Inflammatory macrophage treated with lipopolysaccharide for 4 hours (primary cell): ENCODE data around the gene TUBGCP3.
"Not testable (repeated sequence)": the region's sequence is repeated elsewhere in the genome, so short reads cannot be mapped to it uniquely, and the experiment has no call there.

Source experiments
- DNase-seq: peaks from one replicate; pipeline ENCODE4 v3.0.0-alpha.2; 2020

The TUBGCP3 gene

GRCh38 chr13:112574834-112575613, 12.9 kb downstream of the TUBGCP3 start:
- DNase-seq, result peak; percentile 42

DNA sequence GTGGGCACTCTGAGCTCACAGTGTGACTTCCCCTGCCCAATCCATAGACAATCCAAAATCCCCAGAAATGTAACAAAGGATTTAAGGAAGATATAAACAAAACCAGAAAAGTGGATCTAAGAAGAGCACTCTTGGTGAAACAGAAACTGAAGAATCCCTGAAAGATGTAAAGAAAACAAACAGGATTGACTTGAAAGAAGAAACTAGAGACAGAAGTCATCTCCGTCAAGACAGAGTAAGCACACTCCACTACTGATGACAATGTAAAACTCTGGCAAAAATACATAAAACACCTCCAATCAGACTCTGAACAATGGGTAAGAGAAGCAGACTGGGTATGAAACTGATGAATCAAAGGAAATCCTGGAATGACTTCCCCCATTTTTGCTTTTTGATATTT, 13.5 kb downstream of the TUBGCP3 start:
- DNase-seq, result peak; percentile 27

DNA sequence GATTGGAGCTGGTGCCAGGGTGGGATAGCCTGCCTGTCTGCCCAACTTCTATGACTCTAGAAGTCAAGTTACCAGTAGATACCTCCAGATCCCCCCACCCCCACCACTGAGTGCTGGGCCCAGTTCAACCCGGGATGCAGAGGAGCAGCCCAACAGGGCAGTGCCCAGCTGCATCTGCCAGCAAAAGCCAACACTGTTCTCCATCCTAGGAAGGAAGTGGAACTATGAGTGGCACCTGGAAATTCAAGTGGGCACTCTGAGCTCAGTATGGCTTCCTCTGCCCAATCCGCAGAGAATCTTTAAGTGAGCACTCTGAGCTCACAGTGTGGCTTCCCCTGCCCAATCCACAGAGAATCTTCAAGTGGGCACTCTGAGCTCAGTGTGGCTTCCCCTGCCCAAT, 14.2 kb downstream of the TUBGCP3 start:
- DNase-seq, result no peak

- DNase-seq, result no peak
Measured at GRCh38 chr13:112572366-112572765, 15.6 kb downstream of the TUBGCP3 start.

DNA sequence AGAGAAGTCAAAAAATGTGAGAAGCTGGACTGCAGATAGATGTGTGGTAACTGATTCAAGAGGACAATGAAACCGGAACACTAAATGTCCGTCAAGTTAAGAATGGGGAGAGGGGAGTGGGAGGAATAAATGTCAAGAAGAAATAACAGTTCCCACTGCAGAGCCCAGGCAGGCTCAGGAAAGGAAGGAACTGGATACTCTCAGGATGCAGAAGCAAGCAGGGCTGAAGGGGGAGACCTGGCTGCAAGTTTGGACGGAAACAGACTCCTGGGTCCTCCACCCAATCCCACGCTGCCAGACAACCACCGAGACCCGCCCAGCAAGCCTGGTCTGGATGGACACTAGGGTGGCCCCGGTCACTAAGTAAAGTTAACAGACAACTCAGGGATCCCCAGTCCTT, 18.1 kb downstream of the TUBGCP3 start:
- DNase-seq, result no peak

- no peak for DNase-seq
Measured at GRCh38 chr13:112567161-112567862, 20.6 kb downstream of the TUBGCP3 start.

DNA sequence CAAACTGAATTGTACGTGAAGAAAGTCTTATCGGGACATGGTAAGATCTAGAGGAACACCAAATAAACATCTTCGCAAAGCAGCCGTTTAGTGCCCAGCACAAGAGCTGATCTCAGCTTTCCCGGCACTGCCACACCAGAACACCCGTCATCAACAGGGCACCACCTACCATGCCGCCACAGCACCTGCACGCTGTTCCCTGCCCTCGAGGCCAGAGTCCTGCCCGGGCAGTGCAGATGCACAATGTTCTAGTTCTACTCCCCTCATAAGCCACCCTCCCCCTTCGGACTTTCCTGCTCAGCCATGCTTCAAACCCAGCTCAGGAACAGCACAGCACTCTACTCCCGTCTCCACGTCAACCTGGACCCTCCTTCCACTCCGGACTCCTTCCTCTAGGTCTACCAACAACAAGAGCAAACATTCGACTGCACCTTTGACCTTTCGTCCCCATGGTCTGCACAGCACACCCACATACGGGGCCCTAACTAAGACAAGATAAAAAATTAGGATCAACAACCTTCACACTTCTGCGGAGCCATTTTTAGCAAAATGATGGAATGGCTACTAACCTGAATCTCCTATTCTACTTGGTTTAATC, 25.1 kb downstream of the TUBGCP3 start:
- DNase-seq, result no peak

DNA sequence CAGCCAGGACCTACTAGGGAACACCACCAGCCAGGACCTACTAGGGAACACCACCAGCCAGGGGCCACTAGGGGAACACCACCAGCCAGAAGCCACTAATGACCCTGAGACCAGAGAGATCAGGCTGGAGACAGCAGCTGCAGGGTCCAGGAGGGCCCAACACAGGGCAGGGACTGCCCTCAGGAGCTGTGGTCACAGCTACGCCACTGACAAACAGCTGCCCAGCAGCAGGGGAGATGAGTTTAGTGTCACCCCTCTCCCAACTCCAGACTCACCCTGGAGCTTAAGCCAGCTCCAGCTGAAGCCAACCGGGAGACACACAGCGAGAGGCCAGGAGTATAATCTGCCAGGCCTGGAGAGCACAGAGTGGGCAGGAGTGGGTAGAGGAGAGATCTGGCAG, 25.7 kb downstream of the TUBGCP3 start:
- no peak for DNase-seq

GRCh38 chr13:112561478-112561877, 26.5 kb downstream of the TUBGCP3 start:
- DNase-seq, result no peak

DNA sequence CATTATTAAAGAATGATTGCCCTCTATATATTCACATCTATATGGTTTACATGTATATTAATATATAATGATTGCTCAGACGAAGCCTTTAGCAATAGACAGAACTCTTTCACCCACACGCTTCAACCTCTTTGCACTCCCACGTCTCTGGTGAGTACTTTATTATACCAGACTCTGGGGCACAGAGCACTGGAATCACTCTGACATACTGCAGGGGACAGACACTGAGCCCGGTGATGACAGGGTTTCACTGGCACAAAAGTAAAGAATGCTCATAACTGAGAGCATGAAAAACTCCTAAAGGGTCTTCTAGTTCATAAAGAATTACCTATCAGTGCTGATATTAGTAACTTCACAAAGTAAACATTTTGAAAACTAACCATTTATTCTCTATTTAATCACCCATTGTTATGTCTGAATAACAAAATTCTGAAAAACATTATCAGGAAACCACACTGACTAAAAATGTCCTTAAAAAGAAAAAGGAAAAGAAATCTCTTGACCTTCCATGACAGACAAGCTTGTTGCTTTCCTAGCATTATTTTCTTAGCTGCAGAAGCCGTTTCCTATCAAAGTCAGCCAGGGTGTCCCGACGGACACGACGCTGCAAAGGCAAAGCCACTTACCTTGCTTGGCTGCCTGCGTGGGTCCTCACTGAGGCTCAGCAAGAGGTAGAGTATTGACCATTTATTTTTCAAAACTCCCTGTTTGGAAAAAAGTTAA, 29.1 kb downstream of the TUBGCP3 start:
- DNase-seq, result no peak

DNA sequence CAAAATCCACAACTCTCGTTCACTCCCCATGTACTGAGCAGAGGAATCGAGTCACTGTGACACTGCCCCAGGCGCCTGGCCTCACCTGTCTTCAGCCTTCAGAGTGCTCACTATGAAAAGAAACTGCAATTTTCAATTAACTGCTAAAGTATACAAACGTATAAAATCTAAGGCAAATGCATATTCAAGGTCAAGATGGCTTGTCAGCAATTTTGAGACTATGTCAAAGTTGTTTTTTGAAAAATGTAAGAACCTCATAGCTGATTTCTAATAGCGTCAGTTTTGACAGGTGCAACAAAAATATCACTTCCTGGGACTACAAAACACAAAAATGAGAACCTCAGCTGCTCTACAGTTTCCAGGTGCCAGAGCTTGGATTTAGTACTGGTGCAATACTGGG, 31.4 kb downstream of the TUBGCP3 start:
- DNase-seq, result no peak

DNA sequence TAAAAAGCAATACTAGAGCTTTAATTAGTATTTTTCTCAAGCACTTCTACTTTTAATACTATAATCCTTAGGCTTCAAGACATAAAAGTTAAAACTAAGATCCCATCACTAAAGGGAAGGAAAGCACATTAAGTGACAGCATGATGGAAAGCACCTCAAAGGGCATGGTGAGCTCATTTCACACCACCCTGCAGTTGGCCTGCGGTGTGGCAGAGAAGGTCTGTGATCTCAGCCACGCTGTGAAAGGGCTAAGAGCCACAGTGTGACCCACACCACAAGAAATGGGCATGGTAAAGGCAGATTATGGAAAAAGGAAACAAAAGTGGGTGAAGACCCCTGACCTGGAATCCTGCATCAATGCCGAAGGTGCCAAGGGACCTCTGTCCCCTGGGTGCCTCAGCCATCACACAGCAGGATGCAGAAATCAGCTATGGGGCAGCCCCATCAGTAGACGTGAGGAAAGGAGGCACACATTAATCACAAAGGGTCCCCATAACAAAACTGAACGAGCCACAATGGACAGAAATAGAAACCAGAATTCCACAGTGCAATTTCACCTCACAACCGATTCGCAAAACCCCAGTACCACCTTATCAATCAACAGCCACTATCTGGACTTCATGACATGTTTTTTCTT, 33.6 kb downstream of the TUBGCP3 start:
- DNase-seq, result no peak

- not testable (repeated sequence) for DNase-seq
Measured at GRCh38 chr13:112548975-112549374, 39.0 kb downstream of the TUBGCP3 start.

DNA sequence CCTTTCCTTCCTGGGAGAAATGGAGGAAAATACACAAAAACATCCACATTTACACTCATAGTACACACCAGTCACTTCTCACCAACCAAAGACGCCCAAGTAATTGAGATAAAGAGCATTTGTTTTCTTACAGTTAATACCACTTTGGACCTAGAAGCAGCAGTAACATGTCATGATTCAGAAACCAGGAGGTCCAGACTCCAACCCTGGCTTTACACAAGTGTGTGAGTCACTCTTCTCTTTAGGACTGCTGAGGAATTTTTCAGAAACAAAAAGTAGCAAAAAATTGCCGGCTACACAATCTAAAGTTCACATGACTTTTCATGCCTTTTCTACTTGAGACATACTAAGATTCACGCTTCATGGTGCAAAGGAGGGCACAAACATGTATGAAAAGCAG, 42.1 kb downstream of the TUBGCP3 start:
- no peak for DNase-seq

- DNase-seq, result no peak
Measured at GRCh38 chr13:112532837-112533745, 54.9 kb downstream of the TUBGCP3 start.

DNA sequence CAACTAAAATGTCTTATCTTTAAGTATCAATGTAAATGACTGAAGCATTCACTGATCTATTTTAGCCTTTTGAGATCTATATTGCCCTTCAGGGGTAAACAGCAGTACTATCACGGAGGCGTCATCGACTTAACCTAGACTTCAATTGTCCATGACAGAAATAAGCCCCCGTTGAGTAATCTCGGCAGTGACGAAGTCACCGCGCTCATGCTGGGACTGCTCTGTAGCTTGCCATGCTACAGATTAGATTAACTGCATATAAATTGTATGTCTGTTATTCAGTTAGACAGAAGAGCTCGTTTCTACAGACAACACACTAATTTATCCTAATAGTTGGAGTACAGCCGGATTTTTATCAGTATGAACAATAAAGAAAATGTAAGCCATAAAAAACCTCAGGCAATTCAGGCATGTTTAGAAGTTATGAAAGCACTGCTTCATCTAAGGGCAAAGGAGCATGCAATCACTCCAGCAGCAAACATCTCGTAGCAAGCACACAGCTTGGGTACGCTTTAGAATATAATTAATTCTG, 56.6 kb downstream of the TUBGCP3 start:
- DNase-seq, result no peak

DNA sequence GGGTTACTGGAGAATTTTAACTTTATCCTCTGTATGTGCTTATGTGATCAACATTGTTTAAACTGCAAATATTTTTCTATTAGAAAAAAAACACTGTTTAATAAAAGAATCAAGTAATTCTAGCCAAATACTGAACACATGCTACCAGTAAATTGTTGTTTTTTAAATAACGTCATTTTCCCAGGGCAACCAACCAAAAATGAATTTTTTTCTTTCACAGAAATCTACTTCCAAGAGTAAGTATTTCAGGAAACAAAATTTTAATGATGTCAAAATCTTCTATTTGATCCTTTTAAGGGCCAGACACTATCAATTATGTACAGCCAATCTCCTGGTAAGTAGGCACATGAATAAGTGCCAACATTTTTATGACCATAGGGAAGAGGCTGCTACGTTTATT, 57.1 kb downstream of the TUBGCP3 start:
- no peak for DNase-seq

DNA sequence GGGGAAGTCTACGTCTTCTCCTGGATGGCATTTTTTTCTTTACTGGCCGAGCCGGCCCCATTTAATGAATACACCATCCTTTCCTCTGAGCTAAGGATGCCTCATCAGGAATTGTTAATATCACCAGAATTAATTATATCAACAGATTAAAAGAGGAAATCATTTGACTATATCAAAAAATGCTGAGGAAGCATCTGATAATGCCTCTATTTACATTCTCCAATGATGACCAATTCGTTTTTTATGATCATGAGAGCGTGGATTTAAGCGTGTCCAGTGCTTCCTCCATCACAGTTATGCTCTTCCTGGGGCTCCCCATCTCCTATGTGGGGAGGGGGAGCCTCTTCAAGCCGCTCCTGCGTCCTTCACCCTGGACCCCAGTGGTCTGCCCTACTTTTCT, 58.7 kb downstream of the TUBGCP3 start:
- DNase-seq, result no peak

DNA sequence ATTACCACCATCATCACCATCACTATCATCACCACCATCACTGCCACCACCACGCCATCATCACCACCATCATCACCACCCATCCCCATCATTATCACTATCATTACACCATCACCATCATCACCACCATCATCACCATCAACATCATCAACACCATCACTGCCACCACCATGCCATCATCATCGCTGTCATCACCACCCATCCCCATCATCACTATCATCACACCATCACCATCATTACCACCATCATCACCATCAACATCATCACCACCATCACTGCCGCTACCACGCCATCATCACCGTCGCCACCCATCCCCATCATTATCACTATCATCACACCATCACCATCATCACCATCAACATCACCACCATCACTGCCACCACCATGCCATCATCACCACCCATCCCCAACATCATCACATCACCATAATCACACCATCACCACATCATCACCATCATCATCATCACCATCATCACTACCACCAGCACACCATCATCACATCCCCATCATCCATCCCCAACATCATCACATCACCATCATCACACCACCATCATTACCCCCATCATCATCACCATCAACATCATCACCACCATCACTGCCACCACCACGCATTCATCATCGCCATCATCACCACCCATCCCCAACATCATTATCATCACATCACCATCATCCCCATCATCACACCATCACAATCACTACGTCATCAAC, 61.7 kb downstream of the TUBGCP3 start:
- no peak for DNase-seq

DNA sequence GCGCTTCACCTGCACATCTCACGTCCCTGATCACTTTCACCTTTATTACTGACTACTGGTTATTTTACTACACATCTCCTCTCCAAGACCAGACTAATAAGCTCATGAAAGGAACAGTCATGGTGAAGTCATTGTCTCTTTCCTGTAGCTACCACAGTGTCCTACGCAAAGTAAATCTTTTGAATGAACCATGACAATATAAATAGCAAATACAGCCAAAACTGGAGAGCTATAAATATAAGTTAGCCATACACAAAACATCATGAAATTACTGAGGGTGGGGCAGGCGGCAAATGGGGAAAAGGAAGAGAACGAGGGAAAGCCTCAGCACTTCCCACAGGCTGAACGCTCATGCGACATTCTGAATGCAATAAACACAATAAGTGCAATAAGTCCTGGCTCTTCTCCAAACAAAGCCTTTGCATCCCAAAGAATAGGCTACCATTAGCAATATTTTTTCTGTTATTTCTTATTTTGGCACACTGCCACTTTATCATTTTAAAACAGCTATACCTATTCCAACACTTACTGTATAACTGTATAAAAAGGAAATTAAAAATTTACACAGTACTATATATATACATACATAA, 62.5 kb downstream of the TUBGCP3 start:
- no peak for DNase-seq

DNA sequence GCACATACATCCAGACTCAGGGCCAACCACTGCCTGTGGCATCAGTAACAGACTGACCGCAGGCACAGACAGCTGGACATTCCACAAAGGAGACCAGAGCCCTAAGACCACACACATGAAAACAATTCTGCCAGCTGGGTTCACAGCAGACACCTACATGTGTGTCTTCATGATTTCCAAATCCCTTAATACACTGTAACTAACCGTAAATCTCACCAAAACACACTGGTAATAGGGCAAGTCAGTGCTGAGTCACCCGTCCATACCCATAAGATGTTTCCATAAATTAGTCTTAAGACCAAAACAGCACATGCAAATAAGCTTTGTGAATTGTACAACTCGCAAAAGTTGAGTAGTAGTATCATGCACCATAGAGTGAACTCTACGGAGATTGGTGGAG, 65.4 kb downstream of the TUBGCP3 start:
- DNase-seq, result no peak
